Left forelimb (tissue), 1 donor: ENCODE results near the gene RPA1.
A peak's percentile ranks its signal among the peaks of the same experiment; 100 is the strongest.

Source experiments
- DNase-seq: peaks from one replicate; pipeline ENCODE4 v3.0.0-alpha.2; 2018; ENCODE audit warnings: low spot score

RPA1 gene

GRCh38 chr17:1908699-1909309, 79.0 kb downstream of the RPA1 start:
- no peak for DNase-seq

GRCh38 chr17:1909985-1910384, 80.2 kb downstream of the RPA1 start:
- no peak for DNase-seq

GRCh38 chr17:1912146-1912545, 82.3 kb downstream of the RPA1 start:
- no peak for DNase-seq

GRCh38 chr17:1913702-1914101, 83.9 kb downstream of the RPA1 start:
- DNase-seq: no peak

- DNase-seq: no peak
Measured at GRCh38 chr17:1914661-1915083, 84.9 kb downstream of the RPA1 start.

DNA sequence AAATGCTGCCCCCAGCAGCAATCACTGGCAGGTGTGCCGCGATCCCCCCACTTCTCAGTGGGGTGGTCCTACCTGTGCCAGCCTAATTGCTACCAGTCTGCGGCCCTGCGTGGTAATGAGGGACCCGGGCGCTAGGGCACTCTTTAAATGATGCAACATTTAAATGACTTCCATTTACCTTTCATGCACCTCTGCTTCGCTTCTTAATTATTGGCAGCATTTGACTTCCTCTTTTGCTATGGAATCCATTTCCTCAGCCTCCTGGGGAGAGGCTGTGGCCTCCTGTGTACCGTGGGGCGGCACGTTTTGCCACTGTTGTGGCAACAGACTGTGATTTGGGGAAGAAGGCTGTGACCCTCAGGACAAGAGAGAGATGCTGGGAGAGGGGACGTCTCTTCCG, 86.1 kb downstream of the RPA1 start:
- no peak for DNase-seq

GRCh38 chr17:1916316-1916715, 86.5 kb downstream of the RPA1 start:
- DNase-seq: no peak

DNA sequence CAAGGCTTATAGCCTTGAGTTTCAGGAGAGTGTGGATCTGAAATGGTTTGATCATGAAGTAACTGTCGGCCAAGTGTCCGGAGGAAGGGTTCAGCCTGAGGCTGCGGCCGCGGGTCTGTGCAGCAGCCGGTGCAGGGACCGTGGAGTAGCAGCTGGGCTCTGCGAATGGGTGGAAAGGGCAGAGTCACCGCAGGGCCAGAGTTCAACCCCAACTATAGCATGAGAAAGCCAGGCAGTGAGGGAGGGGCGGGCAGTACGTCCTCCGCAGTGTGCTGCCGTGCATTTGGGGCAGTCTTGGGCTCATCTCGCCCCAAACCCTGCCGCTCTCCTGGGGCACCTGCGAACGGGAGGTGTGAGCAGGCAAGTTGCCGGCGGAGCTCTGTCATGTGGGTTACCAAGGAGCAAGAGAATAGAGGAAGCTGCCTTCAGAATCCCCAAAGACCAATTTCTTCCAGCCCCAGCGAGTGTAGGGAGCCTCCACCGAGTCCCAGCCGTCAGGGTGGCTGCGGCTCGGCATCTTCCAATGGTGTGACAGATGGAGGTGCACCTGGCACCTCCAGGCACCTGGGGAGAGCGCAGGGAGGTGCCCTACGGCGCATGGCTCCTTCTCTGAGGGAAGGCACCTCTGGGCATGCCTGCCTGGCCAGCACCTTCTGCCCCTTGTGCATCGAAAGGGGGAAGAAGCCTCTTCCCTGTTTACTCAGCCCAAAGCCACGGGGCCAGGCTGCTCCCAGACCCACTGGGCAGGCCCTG, 87.3 kb downstream of the RPA1 start:
- no peak for DNase-seq

- no peak for DNase-seq
Measured at GRCh38 chr17:1918346-1919162, 88.7 kb downstream of the RPA1 start.

- no peak for DNase-seq
Measured at GRCh38 chr17:1919201-1919600, 89.4 kb downstream of the RPA1 start.

- DNase-seq: no peak
Measured at GRCh38 chr17:1920948-1921351, 91.1 kb downstream of the RPA1 start.

DNA sequence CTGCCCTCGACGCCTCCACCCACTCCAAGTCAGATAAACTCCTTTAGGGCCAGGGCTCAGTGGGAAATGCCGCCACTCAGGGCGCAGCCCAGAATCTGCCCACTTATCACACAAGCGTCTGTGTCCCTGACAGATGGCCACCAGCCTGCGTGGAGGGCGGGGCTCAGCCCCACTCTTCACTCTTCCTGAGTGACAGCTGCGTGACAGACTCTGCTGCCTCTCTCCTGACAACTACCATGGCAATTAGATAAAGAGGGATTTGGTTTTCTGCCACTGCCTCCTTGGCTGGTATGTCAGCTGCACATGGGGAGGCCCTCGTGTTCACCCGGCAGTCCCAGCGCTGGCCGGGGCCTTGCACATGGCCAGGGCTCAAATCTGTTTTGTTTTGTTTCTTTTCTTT, 99.2 kb downstream of the RPA1 start:
- no peak for DNase-seq

DNA sequence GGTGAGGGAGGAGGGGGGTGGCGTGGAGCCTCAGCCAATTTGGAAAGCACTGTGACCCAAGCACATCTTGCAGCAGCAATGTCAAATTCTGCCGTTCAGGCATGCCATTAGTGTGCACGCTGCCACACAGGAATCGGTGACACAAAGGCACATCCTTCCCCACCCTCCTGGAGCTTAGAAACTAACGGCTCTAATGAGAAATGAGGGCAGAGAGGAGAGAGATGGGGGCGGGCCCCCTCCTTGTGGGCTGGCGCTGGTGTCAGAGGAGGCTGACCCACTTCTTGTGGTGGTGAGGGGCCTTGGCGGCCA, 100.5 kb downstream of the RPA1 start:
- DNase-seq: no peak

DNA sequence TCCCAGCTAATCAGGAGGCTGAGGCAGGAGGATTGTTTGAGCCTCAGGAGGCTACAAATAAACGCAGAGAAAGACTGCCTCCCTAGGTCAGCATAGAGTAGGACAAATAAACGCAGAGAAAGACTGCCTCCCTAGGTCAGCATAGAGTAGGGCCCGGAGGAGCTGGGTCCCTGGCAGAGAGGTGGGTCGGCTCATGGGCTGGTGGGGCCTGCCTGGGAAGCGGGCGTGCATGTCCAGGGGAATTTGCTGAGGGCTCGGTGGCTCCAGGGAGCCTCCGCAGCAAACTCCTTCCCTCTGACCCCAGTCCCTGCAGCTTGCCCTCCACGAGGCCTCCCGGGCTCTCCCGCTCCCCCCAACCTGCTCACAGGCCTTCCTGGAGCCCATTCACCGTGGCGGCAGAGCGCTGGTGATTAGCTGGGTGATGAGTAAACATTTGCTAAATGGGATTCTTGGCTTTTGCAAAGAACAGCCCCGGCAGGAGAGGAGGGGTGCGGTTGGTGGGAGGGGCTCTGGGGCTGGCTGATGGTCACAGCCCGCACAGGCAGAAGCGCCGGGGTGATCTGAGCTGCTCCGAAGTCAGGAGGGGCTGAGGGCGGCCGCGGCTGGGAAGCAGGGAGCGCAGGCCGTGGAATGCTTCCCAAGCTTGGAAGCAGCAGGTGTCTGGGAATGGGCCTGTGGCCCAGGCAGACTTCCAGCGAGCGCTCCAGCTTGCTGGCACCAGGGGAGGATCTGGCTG, 102.2 kb downstream of the RPA1 start:
- peak; percentile 80 for DNase-seq

- DNase-seq: no peak
Measured at GRCh38 chr17:1933875-1934715, 104.3 kb downstream of the RPA1 start.

DNA sequence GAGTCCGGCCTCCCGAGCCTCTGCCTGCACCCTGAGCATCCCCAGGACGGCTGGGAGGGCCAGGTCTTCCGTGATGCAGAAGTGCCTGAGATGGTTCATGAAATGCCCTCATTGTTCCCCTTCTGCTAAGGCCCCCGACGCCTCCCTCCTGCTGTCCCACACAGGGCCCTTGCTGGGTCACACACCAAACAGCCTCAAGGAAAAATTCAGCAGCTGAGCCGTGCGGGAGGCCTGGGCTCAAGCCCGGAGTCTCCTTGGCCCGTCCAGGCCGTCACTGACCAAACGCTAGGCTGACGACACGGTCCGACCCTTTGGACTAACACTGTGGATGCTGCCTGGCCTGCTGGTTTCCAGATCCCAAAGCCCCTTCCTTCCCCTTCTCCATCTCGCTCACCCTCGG, 105.1 kb downstream of the RPA1 start:
- no peak for DNase-seq

GRCh38 chr17:1936766-1937165, 107.0 kb downstream of the RPA1 start:
- no peak for DNase-seq

DNA sequence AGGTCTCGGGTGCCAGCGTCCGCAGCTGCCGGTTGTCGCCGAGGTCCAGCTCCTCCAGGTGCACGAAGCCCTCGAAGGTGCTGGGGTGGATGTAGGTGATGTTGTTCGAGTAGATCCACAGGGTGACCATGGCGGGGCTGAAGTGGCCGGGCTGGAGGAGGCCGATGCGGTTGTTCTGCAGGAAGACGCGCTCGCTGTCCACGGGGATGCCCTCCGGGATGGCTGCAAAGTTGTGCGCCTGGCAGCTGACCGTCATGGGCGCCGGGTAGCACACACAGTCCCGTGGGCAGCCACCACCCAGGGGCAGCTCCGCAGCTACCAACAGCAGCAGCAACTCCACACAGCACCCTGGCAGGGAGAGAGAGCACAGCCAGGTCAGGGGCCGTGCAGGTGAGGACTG, 107.7 kb downstream of the RPA1 start:
- DNase-seq: no peak

DNA sequence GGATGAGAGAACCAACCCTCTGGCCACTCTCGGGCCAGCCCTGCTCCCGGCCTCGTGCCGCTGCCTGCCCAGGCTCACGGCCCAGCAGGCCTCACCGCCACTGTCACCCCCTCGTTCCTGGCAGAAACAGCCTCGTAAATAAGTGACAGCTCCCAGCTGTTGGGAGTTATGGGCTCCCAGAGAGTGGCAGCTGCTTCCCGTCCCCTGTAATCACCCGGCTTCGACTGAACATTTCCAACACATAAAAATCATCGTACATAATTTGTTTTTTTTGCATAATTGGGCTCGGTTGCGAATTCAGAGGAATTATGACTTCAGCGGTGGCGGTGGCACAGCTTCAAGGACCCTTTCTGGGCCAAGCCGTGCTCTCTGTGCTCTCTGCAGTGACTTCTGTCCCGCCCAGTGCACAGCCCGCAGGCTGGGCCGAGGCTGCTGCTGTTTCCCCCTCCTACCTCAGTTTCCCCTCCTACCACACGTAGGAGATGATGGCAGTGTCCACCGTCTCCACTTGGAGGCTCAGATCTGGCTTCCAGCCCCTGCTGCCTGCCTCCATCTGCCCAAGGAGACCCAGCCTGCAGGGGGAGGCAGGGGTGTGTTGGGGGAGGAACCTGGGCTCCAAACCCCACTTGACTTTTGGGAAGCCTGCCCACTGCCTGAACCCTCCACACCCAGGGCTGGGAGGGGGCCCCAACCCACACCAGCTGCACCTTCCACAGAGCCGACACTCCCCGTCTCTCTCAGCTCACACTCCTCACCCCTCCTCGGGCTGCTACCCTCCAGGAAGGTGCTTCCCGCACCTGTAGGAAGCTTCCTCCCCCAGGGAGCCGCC, 110.4 kb downstream of the RPA1 start:
- DNase-seq: no peak

DNA sequence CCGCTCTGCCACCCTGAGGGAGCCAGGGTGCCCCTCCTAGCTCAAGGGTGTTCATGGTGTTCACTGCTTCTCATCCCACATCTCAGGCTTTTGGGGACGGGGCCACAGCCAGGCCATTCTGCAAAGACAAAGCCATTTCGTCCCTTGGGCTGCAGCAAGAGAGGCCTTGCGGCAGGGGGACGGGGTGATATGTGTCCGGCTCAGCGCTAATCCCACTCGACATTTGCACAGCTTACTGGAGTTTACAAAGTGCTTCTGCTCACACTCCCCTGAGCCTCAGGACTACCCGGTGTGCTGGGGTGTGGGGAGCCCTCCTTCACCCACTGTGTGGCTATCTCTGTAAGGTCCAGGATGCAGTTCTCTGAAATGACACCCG, 111.0 kb downstream of the RPA1 start:
- DNase-seq: no peak
